ENCODE measurements around the gene TBX19. TPM values are rescaled to one million over a fixed set of nuclear protein-coding genes. Genes with fewer than 3 reads are reported as not detected.

Gene TBX19
- total and polyA plus RNA-seq, 2 of the 8 experiments (the other 6 are each of a cell fraction or from before 2014, with no cell fraction given): 1.0 to 1.8 TPM

DNA sequence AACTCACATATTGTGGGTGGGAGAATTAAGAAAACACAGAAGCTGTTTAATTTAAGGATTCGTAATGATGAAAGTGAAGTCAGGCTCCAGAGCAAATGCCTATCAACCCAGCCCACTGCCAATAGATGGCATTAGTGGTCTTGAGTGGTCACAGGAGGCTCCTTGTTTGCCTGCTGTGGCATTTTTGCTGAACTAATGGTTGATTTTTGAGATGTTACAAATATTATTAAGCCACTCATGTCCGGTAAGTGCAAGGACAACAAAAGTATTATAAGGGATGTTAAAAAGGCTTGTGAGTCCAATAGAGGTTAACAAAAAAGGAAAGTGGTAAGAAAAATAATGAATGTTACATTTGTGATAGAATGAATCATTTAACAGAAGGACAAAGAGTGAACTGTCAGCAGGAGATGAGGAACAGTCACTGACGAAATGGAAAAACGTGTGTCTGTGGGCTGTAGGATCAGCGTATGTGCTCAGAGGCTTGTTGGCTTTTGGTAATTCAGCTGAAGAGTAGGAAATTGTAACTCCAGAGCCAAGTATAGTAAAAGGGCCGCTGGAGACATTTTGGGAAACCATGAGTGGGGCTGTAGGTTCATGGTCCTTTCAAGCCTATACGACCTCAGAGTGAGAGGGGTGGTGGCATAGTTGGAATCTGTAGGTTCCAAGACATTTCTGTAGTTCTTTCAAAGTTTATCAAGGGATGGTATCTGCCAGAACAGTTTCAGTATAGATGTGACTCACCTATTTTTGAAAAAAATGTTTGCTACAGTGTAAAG lies 43.7 kb upstream of the TBX19 start (continued):
- TF ChIP-seq, protein P1, sequence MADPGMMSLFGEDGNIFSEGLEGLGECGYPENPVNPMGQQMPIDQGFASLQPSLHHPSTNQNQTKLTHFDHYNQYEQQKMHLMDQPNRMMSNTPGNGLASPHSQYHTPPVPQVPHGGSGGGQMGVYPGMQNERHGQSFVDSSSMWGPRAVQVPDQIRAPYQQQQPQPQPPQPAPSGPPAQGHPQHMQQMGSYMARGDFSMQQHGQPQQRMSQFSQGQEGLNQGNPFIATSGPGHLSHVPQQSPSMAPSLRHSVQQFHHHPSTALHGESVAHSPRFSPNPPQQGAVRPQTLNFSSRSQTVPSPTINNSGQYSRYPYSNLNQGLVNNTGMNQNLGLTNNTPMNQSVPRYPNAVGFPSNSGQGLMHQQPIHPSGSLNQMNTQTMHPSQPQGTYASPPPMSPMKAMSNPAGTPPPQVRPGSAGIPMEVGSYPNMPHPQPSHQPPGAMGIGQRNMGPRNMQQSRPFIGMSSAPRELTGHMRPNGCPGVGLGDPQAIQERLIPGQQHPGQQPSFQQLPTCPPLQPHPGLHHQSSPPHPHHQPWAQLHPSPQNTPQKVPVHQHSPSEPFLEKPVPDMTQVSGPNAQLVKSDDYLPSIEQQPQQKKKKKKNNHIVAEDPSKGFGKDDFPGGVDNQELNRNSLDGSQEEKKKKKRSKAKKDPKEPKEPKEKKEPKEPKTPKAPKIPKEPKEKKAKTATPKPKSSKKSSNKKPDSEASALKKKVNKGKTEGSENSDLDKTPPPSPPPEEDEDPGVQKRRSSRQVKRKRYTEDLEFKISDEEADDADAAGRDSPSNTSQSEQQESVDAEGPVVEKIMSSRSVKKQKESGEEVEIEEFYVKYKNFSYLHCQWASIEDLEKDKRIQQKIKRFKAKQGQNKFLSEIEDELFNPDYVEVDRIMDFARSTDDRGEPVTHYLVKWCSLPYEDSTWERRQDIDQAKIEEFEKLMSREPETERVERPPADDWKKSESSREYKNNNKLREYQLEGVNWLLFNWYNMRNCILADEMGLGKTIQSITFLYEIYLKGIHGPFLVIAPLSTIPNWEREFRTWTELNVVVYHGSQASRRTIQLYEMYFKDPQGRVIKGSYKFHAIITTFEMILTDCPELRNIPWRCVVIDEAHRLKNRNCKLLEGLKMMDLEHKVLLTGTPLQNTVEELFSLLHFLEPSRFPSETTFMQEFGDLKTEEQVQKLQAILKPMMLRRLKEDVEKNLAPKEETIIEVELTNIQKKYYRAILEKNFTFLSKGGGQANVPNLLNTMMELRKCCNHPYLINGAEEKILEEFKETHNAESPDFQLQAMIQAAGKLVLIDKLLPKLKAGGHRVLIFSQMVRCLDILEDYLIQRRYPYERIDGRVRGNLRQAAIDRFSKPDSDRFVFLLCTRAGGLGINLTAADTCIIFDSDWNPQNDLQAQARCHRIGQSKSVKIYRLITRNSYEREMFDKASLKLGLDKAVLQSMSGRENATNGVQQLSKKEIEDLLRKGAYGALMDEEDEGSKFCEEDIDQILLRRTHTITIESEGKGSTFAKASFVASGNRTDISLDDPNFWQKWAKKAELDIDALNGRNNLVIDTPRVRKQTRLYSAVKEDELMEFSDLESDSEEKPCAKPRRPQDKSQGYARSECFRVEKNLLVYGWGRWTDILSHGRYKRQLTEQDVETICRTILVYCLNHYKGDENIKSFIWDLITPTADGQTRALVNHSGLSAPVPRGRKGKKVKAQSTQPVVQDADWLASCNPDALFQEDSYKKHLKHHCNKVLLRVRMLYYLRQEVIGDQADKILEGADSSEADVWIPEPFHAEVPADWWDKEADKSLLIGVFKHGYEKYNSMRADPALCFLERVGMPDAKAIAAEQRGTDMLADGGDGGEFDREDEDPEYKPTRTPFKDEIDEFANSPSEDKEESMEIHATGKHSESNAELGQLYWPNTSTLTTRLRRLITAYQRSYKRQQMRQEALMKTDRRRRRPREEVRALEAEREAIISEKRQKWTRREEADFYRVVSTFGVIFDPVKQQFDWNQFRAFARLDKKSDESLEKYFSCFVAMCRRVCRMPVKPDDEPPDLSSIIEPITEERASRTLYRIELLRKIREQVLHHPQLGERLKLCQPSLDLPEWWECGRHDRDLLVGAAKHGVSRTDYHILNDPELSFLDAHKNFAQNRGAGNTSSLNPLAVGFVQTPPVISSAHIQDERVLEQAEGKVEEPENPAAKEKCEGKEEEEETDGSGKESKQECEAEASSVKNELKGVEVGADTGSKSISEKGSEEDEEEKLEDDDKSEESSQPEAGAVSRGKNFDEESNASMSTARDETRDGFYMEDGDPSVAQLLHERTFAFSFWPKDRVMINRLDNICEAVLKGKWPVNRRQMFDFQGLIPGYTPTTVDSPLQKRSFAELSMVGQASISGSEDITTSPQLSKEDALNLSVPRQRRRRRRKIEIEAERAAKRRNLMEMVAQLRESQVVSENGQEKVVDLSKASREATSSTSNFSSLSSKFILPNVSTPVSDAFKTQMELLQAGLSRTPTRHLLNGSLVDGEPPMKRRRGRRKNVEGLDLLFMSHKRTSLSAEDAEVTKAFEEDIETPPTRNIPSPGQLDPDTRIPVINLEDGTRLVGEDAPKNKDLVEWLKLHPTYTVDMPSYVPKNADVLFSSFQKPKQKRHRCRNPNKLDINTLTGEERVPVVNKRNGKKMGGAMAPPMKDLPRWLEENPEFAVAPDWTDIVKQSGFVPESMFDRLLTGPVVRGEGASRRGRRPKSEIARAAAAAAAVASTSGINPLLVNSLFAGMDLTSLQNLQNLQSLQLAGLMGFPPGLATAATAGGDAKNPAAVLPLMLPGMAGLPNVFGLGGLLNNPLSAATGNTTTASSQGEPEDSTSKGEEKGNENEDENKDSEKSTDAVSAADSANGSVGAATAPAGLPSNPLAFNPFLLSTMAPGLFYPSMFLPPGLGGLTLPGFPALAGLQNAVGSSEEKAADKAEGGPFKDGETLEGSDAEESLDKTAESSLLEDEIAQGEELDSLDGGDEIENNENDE (IDR thresholded peaks at IDR 0.05; ENCODE audit: insufficient replicate concordance, low read length): no peak
- TF ChIP-seq KDM5A (IDR thresholded peaks at IDR 0.05; ENCODE audit: low read length) (no peak), PHF8 (conservative IDR thresholded peaks at IDR 0.05; ENCODE audit: low read depth, low read length) (no peak), SIRT6 (IDR thresholded peaks at IDR 0.05; ENCODE audit: low read length) (no peak)

Data from H1 (cell line).